Stimulated activated CD4-positive, alpha-beta T cell treated with anti-CD3 and anti-CD28 coated beads, TNF-alpha, amount 100 ng/mL, for 1 hour (primary cell): ENCODE results near the gene ZNF619.
"Not testable (repeated sequence)": the region's sequence is repeated elsewhere in the genome, so short reads cannot be mapped to it uniquely, and the experiment has no call there.

ENCODE experiments used
- DNase-seq, 3 donors: peaks; one replicate each; pipeline ENCODE4 v3.0.0-alpha.2; 2020; ENCODE audit warnings: low read depth in 3 of 3, low spot score in 1 of 3

The ZNF619 gene

GRCh38 chr3:40476478-40477470, at the start of gene ZNF619:
TSS of gene ZNF619 (plus strand) at chr3:40477122. CDS start at chr3:40477980, 858 bp downstream.
- DNase-seq, result peak in 2 of 3 donors; percentile 27 to 38

- no peak for DNase-seq
Measured at GRCh38 chr3:40432793-40433192, 44.1 kb upstream of the ZNF619 start.

GRCh38 chr3:40437889-40438288, 39.0 kb upstream of the ZNF619 start:
- no peak for DNase-seq

GRCh38 chr3:40445062-40445461, 31.9 kb upstream of the ZNF619 start:
- DNase-seq, result no peak

- no peak for DNase-seq
Measured at GRCh38 chr3:40445880-40446279, 31.0 kb upstream of the ZNF619 start.

GRCh38 chr3:40450438-40450837, 26.5 kb upstream of the ZNF619 start:
- DNase-seq, result no peak

- DNase-seq, result no peak
Measured at GRCh38 chr3:40451551-40451950, 25.4 kb upstream of the ZNF619 start.

- DNase-seq, result no peak
Measured at GRCh38 chr3:40452057-40452456, 24.9 kb upstream of the ZNF619 start.

GRCh38 chr3:40452562-40452875, 24.4 kb upstream of the ZNF619 start:
- no peak for DNase-seq

GRCh38 chr3:40452876-40453730, 23.8 kb upstream of the ZNF619 start:
- peak; percentile 78 to 89 (median 88) for DNase-seq

GRCh38 chr3:40453933-40454332, 23.0 kb upstream of the ZNF619 start:
- no peak for DNase-seq

GRCh38 chr3:40455328-40455727, 21.6 kb upstream of the ZNF619 start:
- no peak for DNase-seq

- no peak for DNase-seq
Measured at GRCh38 chr3:40456279-40456939, 20.5 kb upstream of the ZNF619 start.

- peak; percentile 84 to 87 (median 86) for DNase-seq
Measured at GRCh38 chr3:40456940-40457823, 19.7 kb upstream of the ZNF619 start, which contains the start of gene RPL14. TSS of gene RPL14 (plus strand) at chr3:40457339. CDS start at chr3:40457472, 133 bp downstream.

- DNase-seq, result no peak
Measured at GRCh38 chr3:40458473-40458872, 18.4 kb upstream of the ZNF619 start.

GRCh38 chr3:40460481-40460880, 16.4 kb upstream of the ZNF619 start:
- not testable (repeated sequence) for DNase-seq

- DNase-seq, result no peak
Measured at GRCh38 chr3:40461161-40461560, 15.8 kb upstream of the ZNF619 start.

- DNase-seq, result not testable (repeated sequence)
Measured at GRCh38 chr3:40462838-40463237, 14.1 kb upstream of the ZNF619 start.

- DNase-seq, result no peak
Measured at GRCh38 chr3:40463579-40463978, 13.3 kb upstream of the ZNF619 start.
